IPS-NIHi11 (cell line): ENCODE measurements around the gene STK31.
"Not testable (repeated sequence)": the region's sequence is repeated elsewhere in the genome, so short reads cannot be mapped to it uniquely, and the experiment has no call there.

ENCODE experiments used
- DNase-seq: peaks from one replicate; pipeline ENCODE4 v3.0.0; 2012; ENCODE audit warnings: mixed read lengths, low spot score

STK31 gene, protein sequence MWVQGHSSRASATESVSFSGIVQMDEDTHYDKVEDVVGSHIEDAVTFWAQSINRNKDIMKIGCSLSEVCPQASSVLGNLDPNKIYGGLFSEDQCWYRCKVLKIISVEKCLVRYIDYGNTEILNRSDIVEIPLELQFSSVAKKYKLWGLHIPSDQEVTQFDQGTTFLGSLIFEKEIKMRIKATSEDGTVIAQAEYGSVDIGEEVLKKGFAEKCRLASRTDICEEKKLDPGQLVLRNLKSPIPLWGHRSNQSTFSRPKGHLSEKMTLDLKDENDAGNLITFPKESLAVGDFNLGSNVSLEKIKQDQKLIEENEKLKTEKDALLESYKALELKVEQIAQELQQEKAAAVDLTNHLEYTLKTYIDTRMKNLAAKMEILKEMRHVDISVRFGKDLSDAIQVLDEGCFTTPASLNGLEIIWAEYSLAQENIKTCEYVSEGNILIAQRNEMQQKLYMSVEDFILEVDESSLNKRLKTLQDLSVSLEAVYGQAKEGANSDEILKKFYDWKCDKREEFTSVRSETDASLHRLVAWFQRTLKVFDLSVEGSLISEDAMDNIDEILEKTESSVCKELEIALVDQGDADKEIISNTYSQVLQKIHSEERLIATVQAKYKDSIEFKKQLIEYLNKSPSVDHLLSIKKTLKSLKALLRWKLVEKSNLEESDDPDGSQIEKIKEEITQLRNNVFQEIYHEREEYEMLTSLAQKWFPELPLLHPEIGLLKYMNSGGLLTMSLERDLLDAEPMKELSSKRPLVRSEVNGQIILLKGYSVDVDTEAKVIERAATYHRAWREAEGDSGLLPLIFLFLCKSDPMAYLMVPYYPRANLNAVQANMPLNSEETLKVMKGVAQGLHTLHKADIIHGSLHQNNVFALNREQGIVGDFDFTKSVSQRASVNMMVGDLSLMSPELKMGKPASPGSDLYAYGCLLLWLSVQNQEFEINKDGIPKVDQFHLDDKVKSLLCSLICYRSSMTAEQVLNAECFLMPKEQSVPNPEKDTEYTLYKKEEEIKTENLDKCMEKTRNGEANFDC

DNA sequence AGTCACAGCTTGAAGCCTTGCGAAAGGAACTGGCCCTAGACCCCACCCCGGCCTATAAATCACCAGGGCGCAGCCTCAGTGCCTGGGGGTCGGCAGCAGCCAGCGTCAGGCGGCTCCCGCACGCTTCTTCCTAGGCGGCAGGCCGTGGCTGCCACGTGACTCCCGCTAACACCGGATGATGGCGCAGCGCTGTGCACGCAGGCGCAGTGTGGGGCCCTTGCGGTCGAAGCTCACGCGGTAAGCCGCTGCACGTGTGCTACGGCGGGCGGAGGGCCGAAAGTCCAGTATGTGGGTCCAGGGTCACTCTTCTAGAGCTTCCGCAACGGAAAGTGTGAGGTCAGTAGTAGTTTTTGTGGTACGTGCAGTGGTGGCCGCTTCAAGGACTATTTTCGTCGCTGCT lies at the start of gene STK31:
STK31 (plus strand) TSS at position 220 of the 400 bp plus-strand sequence; CDS start at position 287, 67 bp downstream.
- DNase-seq, result no peak

GRCh38 chr7:23661385-23661784 lies 48.6 kb upstream of the STK31 start:
- no peak for DNase-seq

DNA sequence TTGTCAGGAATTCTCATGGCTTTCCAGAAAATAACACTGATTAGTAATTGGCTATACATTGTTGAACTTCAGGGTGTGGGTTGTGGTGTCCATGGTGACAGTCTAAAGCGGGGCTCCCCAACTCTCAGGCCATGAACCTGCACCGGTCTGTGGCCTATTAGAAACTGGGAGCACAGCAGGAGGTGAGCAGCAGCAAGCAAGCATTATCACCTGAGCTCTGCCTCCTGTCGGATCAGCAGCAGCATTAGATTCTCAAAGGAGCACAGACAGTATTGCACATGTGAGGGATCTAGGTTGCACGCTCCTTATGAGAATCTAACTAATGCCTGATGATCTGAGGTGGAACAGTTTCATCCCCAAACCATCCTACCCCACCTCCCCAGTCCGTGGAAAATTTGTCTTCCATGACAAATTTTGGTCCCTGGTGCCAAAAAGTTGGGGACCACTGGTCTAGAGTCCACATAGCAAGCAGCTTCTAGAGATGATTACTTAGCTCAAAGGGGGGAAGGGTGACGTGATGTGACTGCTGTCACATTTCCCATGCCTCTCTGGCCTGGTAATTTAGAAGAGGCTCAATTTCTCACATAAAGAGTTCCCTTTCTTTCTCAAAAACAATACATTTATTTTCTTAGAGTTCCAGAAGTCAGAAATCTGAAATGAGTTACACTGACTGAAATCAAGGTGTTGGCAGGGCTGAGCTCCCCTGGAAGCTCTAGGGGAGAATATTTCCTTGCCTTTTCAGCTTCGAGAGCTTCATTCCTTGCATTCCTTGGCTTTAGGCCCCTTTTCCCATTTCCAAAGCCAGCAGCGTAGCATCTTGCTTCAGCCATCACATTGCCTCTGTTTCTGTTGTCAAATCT lies 47.7 kb upstream of the STK31 start:
- DNase-seq, result peak; percentile 40

DNA sequence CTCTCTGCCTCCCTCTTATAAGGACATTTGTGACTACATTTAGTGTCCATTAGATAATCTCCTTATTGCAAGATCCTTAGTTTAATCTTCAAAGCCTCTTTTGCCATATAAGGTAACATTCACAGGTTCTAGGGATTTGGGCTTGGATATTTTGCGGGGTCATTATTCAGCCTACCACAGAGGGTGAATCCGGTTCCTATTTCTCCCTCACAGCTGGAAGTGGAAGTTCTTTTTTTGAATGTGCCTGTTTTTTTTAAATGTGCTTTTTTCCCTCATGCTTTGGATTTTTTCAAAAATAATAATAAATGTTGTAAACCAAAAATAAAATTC lies 47.1 kb upstream of the STK31 start:
- no peak for DNase-seq

- no peak for DNase-seq
These were observed 45.9 kb upstream of the STK31 start for GRCh38 chr7:23664122-23664521.

DNA sequence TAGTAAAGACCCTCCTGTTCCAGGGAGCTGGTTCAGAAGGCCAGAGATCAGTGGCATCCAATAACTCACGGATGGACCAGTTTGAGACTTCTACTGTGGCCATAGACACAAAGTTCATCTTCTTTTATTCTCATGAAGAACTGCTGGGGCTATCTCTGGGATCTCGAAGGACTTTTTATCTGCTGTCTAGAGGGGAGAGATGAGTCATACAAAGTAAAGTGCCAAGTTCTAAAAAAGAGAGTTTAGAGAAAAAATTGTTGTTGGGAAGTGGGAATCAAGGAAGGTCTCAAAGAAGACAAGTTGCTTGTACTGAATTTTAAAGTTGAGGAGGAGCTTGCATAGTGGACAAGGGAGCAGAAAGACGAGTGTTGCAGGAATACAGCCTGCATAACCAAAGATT lies 38.0 kb upstream of the STK31 start:
- no peak for DNase-seq

- peak; percentile 89 for DNase-seq
These were observed 30.1 kb upstream of the STK31 start, which contains the start of gene FAM221A for GRCh38 chr7:23679898-23680413. FAM221A (plus strand) TSS chr7:23680199; CDS start chr7:23680219, 20 bp downstream.

DNA sequence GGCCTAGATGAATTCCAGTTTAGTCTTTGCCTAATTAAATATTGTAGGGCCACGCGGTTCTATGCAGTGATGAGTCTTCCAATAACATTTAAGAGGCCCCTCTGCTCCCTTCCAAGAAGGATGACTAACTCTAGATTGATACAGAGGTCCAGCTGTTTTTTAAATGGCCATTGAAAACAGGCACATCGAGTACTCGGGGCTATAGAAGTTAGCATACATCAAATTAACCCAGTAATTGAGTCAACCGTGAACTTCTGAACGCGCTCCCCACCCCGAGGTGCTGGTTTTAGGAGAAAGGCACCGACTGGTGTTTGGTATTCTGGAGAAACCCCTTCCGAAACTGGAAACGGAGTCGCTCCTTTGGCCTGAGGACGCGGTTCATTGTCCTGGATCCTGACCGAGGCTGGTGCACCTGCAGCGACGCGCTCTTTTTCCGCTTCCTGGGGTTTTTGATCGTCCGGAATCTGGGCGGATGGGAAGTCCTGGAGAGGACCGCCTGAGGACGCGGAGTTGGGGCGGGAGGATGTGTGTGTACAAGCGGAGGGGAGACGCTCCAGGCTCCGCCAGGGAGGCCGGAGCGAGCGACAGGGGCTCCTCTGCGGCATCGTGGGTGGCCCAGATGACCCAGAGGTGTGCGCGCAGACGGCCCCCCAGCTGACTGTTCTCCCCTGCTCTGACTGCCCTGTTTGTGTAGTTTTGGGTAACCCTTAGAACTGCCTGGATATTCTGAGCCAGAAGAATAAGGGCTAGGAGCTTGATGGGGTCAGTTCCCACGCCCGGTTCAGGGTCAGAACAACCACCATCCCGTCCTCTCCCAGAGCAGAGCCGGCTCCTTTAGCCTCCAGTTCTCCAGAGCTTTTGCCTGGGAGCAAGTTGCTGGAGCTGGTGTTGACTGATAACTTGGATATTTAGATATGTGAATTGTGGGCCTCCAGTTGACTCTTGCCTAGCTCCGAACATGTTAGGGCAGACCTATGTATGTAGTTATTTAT lies 29.3 kb upstream of the STK31 start:
- peak; percentile 72 for DNase-seq

DNA sequence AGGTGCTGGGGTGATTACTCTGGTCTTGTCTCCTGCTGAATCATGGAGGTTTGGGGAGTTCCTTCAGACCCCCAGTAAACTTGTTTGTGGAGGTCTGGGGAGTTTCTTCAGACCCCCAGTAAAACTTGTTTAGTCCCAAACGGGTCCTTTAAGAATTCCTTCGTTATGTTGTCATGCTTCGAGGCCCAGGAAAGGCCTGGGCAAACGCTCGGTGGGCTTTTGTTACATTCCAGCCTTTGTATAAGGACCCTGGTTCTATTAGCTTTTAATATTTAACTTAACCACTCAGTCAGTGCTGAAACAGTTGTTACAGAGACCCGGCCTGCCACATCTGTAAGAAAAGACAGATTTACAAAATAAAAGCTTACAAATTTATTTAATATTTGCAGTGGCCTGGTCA lies 26.0 kb upstream of the STK31 start:
- DNase-seq, result not testable (repeated sequence)

DNA sequence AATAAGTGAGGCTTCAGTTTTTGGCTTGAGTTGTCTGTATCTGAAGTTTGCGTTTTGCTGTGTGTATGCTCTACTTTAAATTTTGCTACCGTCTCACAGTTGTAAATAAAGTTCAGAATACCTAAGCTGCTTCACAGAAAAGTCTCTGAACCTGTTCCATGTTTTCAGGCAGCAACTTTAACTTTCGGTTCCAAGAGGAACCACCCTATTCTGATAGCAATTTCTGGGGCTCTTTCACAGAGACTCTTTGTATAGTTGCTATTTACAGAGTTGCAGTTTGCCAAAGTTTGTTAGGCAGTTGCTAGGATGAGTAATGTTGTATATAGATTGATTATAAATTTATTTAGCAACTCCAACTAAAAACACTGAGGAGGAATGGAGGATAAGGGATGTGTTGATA lies 24.3 kb upstream of the STK31 start:
- no peak for DNase-seq

DNA sequence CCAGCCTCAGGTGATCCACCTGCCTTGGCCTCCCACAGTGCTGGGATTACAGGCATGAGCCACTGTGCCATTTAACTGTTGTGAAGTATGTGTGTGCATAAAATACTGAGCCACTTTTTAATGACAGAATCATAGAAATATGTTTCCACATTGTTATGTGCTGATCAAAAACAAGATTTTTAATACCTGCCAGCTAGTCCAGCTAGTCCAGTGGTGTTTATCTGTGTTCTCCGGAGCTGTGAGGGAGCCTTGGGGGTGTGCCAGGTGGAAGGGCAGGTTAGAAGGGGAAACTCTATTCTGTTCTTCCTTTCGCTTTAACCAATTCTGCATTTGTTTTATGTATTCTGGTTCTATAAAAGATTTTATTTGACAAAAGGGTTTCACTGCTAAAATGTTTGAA lies 23.0 kb upstream of the STK31 start:
- no peak for DNase-seq

GRCh38 chr7:23689165-23689564 lies 20.9 kb upstream of the STK31 start:
- DNase-seq, result no peak

DNA sequence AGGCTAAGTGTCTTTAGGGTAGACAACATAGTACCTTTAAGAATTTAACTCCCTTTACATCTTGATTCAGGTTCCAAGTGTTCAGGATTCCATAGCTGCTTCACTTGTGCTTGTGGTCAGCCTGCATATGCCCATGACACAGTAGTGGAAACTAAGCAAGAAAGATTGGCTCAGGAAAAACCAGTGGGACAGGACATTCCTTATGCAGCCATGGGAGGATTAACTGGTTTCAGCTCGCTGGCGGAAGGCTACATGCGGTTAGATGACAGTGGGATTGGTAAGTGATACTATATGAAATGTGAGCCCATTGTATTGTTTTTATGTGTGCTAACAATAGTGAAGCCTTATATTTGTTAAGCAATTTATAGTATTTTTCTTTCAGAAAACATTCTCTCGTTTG lies 18.7 kb upstream of the STK31 start:
- peak; percentile 20 for DNase-seq

GRCh38 chr7:23693224-23693623 lies 16.8 kb upstream of the STK31 start:
- DNase-seq, result no peak

- peak; percentile 74 for DNase-seq
These were observed 13.0 kb upstream of the STK31 start for GRCh38 chr7:23696916-23697441.

DNA sequence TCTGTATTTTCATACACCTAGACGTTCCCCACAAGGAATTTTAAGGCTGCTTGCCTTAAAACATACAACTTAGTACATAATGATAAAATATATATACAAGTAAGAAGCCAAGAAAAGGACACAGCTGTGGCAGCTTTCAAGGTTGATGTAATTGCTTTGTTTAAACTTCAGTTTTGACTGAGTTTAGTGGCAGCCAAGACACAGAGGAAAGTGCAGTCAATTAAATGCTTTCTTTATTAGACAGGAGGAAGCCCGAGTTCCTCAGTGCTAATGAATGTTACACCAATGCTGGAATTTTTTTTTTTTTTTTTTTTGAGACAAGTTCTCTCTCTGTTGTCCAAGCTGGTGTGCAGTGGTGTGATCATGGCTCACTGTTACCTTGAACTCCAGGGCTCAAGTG lies 11.2 kb upstream of the STK31 start:
- DNase-seq, result no peak

GRCh38 chr7:23700046-23700445 lies 10.0 kb upstream of the STK31 start:
- no peak for DNase-seq

- no peak for DNase-seq
These were observed 803 bp upstream of the STK31 start for GRCh38 chr7:23709081-23709750.
